ENCODE results near the gene SPOUT1.

Gene SPOUT1

DNA sequence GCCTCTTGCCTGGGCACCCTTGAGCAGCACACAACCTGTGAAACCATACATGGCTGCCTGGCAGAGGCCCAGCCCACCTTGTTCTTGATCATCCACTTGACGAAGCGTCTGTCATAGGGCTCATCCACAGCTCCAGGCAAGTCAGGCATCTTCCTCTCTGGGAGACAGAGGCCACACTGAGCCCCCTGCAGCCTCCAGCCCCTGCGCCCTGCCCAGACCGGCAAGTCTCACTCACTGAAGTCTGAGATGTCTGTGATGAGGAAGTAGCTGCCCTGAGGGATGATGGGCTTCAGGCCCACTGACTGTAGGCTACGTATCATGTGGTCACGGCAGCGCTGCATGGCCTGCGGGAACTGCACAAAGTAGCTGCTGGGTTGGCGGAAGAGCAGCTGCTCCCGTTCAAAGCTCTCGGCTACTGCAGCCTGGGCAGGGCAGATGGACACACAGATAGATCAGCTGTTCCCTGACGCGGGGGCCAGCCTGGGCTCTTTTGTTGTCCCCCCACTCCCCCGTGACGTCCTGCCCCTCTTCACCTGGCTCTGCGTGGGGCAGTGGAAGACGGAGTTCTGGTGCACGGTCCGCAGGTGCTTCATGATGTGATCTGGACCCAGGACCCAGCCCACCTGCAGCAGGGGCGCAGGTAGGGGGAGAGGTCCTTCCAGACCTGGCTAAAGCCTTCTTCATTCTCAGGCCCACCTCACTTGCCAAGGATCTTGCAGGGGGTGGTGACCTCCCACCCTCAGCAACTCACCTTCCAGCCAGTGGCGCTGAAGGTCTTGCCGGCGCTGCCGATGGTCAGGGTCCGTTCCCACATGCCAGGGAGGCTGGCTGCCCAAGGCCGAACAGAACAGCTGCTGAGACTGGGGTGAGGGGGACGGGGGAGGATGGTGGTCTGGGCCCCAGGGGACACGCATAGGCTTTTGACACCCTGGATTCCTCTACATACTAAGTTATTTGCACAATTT lies 5.9 kb upstream of the SPOUT1 start:
- Histone ChIP-seq H3K4me1 (ENCODE audit: control insufficient read depth, insufficient read depth, low read length) (no peaks in the 10 kb centered on the region), H3K9me3 (ENCODE audit: control insufficient read depth, insufficient read depth, low read length) (no peaks in the 10 kb centered on the region), H3K27me3 (ENCODE audit: control insufficient read depth, insufficient read depth, low read length) (no peaks in the 10 kb centered on the region), H3K4me3 (ENCODE audit: low read depth, low read length) (no peak overlapping the region), H3K36me3 (ENCODE audit: control insufficient read depth, insufficient read depth, low read length) (peaks cover 20% of the 10 kb centered on the region), H3K9ac (ENCODE audit: low read depth, low read length) (no peak overlapping the region)

DNA sequence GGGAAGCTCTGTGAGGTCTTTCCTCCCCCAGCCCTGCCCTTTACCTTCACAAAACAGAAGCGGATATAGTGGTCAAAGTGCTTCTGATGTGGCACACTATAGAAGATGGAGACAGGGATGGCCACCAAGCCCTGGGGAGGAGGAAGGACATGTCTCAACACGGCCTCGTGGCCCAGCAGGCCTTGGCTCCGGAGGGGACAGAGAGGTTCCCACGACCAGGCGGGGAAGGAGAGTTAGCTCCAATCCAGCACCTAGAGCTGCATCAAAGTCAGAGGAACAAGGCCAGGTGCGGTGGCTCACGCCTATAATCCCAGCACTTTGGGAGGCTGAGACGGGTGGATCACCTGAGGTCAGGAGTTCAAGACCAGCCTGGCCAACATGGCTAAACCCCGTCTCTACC lies 4.1 kb upstream of the SPOUT1 start:
- Histone ChIP-seq H3K36me3 (ENCODE audit: control insufficient read depth, insufficient read depth, low read length) (peaks cover 20% of the 10 kb centered on the region), H3K4me3 (ENCODE audit: low read depth, low read length) (no peak overlapping the region), H3K4me1 (ENCODE audit: control insufficient read depth, insufficient read depth, low read length) (no peaks in the 10 kb centered on the region), H3K9ac (ENCODE audit: low read depth, low read length) (no peak overlapping the region), H3K9me3 (ENCODE audit: control insufficient read depth, insufficient read depth, low read length) (no peaks in the 10 kb centered on the region), H3K27me3 (ENCODE audit: control insufficient read depth, insufficient read depth, low read length) (no peaks in the 10 kb centered on the region)

- Histone ChIP-seq H3K36me3 (ENCODE audit: control insufficient read depth, insufficient read depth, low read length) (peaks cover 40% of the 10 kb centered on the region), H3K9ac (ENCODE audit: low read depth, low read length) (peak overlapping the region; percentile 84), H3K27me3 (ENCODE audit: control insufficient read depth, insufficient read depth, low read length) (no peaks in the 10 kb centered on the region), H3K9me3 (ENCODE audit: control insufficient read depth, insufficient read depth, low read length) (no peaks in the 10 kb centered on the region), H3K4me1 (ENCODE audit: control insufficient read depth, insufficient read depth, low read length) (no peaks in the 10 kb centered on the region), H3K4me3 (ENCODE audit: low read depth, low read length) (peak overlapping the region; percentile 76)
Measured at GRCh38 chr9:128828719-128829452, 708 bp downstream of the SPOUT1 start.

- H3K4me1 ChIP-seq (ENCODE audit: control insufficient read depth, insufficient read depth, low read length), result no peaks in the 10 kb centered on the region
- H3K36me3 ChIP-seq (ENCODE audit: control insufficient read depth, insufficient read depth, low read length), result peaks cover 42% of the 10 kb centered on the region
- H3K27me3 ChIP-seq (ENCODE audit: control insufficient read depth, insufficient read depth, low read length), result no peaks in the 10 kb centered on the region
- no peak overlapping the region for H3K9ac ChIP-seq (ENCODE audit: low read depth, low read length)
- H3K9me3 ChIP-seq (ENCODE audit: control insufficient read depth, insufficient read depth, low read length), result no peaks in the 10 kb centered on the region
- peak overlapping the region; percentile 76 for H3K4me3 ChIP-seq (ENCODE audit: low read depth, low read length)
Measured at GRCh38 chr9:128828267-128828666, 1.3 kb downstream of the SPOUT1 start.

- Histone ChIP-seq H3K9ac (ENCODE audit: low read depth, low read length) (no peak overlapping the region), H3K4me3 (ENCODE audit: low read depth, low read length) (no peak overlapping the region), H3K9me3 (ENCODE audit: control insufficient read depth, insufficient read depth, low read length) (no peaks in the 10 kb centered on the region), H3K4me1 (ENCODE audit: control insufficient read depth, insufficient read depth, low read length) (no peaks in the 10 kb centered on the region), H3K36me3 (ENCODE audit: control insufficient read depth, insufficient read depth, low read length) (peaks cover 61% of the 10 kb centered on the region), H3K27me3 (ENCODE audit: control insufficient read depth, insufficient read depth, low read length) (no peaks in the 10 kb centered on the region)
Measured at GRCh38 chr9:128825923-128826700, 3.5 kb downstream of the SPOUT1 start.

GRCh38 chr9:128824911-128825310 lies 4.7 kb downstream of the SPOUT1 start:
- Histone ChIP-seq H3K36me3 (ENCODE audit: control insufficient read depth, insufficient read depth, low read length) (peaks cover 64% of the 10 kb centered on the region), H3K4me1 (ENCODE audit: control insufficient read depth, insufficient read depth, low read length) (no peaks in the 10 kb centered on the region), H3K4me3 (ENCODE audit: low read depth, low read length) (no peak overlapping the region), H3K27me3 (ENCODE audit: control insufficient read depth, insufficient read depth, low read length) (no peaks in the 10 kb centered on the region), H3K9me3 (ENCODE audit: control insufficient read depth, insufficient read depth, low read length) (no peaks in the 10 kb centered on the region), H3K9ac (ENCODE audit: low read depth, low read length) (no peak overlapping the region)

GRCh38 chr9:128823903-128824406 lies 5.6 kb downstream of the SPOUT1 start:
- Histone ChIP-seq H3K9ac (ENCODE audit: low read depth, low read length) (no peak overlapping the region), H3K27me3 (ENCODE audit: control insufficient read depth, insufficient read depth, low read length) (no peaks in the 10 kb centered on the region), H3K4me1 (ENCODE audit: control insufficient read depth, insufficient read depth, low read length) (no peaks in the 10 kb centered on the region), H3K9me3 (ENCODE audit: control insufficient read depth, insufficient read depth, low read length) (no peaks in the 10 kb centered on the region), H3K36me3 (ENCODE audit: control insufficient read depth, insufficient read depth, low read length) (peaks cover 64% of the 10 kb centered on the region), H3K4me3 (ENCODE audit: low read depth, low read length) (no peak overlapping the region)

DNA sequence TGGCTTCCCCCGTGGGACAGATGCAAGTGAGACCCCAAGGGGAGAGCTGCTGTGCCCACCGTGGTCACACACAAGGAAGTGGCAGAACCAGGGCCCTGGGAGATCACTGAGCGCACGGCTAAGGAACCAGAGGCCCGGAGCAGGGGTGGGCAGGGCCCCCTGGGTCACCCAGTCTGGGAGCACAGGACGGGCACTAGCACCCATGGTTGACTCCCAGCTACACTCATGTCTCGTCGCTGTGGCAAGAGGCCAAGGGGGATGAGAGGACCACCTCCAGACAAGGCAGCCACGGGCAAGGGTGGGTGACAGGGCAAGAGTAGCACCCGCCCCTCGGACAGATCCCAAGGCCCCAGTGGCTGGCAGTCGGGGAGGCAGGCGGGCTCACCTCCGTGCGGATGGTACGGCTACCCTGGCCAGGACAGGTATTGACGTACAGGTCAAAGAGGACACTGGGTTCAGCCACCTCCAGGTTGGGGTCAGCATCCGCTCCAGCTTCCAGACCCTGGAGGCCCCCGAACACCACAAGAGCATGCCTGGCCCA lies 6.2 kb downstream of the SPOUT1 start:
- Histone ChIP-seq H3K4me3 (ENCODE audit: low read depth, low read length) (no peak overlapping the region), H3K4me1 (ENCODE audit: control insufficient read depth, insufficient read depth, low read length) (no peaks in the 10 kb centered on the region), H3K9me3 (ENCODE audit: control insufficient read depth, insufficient read depth, low read length) (no peaks in the 10 kb centered on the region), H3K36me3 (ENCODE audit: control insufficient read depth, insufficient read depth, low read length) (peaks cover 64% of the 10 kb centered on the region), H3K9ac (ENCODE audit: low read depth, low read length) (no peak overlapping the region), H3K27me3 (ENCODE audit: control insufficient read depth, insufficient read depth, low read length) (no peaks in the 10 kb centered on the region)

DNA sequence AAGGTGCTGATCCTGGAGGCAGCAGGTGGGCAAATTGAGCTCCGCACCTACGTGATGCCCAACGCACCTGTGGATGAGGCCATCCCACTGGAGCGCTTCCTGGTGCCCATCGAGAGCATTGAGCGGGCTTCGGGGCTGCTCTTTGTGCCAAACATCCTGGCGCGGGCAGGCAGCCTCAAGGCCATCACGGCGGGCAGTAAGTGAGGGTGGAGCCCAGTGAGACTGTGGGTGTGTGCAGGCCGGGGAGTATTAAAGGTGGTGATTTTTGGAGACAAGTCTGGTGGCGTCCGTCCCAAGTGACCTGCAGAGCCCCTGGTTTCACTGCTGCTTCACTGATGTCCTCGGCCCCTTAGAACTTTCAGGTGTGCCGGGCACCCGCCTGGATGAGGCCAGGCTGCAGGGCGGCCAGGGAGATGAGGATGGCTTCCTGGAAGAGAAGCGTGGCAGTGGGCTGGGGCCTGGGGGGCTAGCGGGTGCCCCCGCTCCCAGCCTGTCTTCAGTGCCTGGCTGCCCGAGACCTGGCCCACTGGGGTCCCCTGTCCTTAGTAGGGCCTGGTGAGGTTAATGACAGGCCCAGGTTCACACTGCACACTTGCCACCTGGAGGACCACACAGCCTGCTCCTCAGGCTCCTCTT lies 7.1 kb downstream of the SPOUT1 start:
- H3K36me3 ChIP-seq (ENCODE audit: control insufficient read depth, insufficient read depth, low read length), result peaks cover 64% of the 10 kb centered on the region

GRCh38 chr9:128821584-128822406 lies 7.8 kb downstream of the SPOUT1 start:
- no peak overlapping the region for H3K4me3 ChIP-seq (ENCODE audit: low read depth, low read length)
- no peaks in the 10 kb centered on the region for H3K9me3 ChIP-seq (ENCODE audit: control insufficient read depth, insufficient read depth, low read length)
- H3K27me3 ChIP-seq (ENCODE audit: control insufficient read depth, insufficient read depth, low read length), result no peaks in the 10 kb centered on the region
- no peak overlapping the region for H3K9ac ChIP-seq (ENCODE audit: low read depth, low read length)
- H3K4me1 ChIP-seq (ENCODE audit: control insufficient read depth, insufficient read depth, low read length), result no peaks in the 10 kb centered on the region
- peaks cover 59% of the 10 kb centered on the region for H3K36me3 ChIP-seq (ENCODE audit: control insufficient read depth, insufficient read depth, low read length)

More for the DNA sequence above, 7.1 kb downstream of the SPOUT1 start:
- Histone ChIP-seq H3K27me3 (ENCODE audit: control insufficient read depth, insufficient read depth, low read length) (no peaks in the 10 kb centered on the region), H3K4me1 (ENCODE audit: control insufficient read depth, insufficient read depth, low read length) (no peaks in the 10 kb centered on the region), H3K9ac (ENCODE audit: low read depth, low read length) (no peak overlapping the region), H3K9me3 (ENCODE audit: control insufficient read depth, insufficient read depth, low read length) (no peaks in the 10 kb centered on the region), H3K4me3 (ENCODE audit: low read depth, low read length) (no peak overlapping the region)
